G401 (cell line): ENCODE measurements around the gene HOXB9. TPM values are rescaled to one million over a fixed set of nuclear protein-coding genes. Genes with fewer than 3 reads are reported as not detected.

Experiments used
- DNase-seq: peaks from one replicate; pipeline ENCODE4 v3.0.0-alpha.2; 2015; ENCODE audit warnings: low spot score
- in situ Hi-C: cut with HindIII; loops from 2 replicates; pipeline ENCODE4 v1.10.0; 2016; ENCODE audit warnings: low sequenced_read_pairs, mixed read lengths
- total RNA-seq: library from RNA; depleted of rRNA; stranded (reverse); fragments of >200 nt; shearing (Covaris generic); gene quantifications from 2 replicates; pipeline ENCODE4 v1.2.3, GENCODE V29; 2014

HOXB9 gene
- total RNA-seq, 1 experiment from 2014 or later: 4.1 TPM

DNA sequence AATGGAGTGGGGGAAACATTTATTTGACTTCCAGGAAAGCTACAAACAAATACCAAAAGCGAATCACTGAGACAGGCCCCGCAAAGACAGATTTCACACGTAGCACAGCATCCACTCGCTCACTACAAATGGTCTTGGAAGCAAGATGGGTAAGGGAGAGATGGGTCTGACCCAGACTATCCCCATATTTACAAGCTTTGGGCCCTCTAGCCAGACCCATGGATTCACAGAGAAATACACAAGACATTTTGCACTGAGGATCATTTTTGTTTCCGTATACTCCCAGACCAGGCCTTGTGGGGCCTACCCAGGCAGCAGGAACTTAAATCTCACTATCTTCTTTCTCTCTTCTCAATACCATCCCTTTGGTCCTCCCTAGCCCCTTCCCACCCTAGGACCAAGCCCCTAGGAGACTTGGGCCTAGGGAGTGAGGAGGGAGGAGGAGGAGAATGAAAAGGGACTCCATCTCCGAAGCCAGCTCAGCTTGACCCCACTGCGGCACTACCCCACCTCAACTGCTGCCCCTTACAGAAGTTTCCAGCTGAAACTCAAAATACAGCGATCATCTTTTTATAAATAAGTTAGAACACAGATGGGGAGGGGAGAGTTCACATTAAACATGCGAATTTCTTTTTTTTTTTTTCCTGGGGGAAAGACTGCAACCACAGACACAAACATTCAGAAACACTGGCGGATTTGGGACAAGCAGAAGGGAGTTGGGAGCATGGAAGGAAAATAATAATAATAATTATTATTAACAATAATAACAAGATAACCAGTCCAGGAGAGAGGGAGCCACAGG is 34.7 kb downstream of the HOXB9 start:
- no peak for DNase-seq
- in situ Hi-C loops: no loop called here

DNA sequence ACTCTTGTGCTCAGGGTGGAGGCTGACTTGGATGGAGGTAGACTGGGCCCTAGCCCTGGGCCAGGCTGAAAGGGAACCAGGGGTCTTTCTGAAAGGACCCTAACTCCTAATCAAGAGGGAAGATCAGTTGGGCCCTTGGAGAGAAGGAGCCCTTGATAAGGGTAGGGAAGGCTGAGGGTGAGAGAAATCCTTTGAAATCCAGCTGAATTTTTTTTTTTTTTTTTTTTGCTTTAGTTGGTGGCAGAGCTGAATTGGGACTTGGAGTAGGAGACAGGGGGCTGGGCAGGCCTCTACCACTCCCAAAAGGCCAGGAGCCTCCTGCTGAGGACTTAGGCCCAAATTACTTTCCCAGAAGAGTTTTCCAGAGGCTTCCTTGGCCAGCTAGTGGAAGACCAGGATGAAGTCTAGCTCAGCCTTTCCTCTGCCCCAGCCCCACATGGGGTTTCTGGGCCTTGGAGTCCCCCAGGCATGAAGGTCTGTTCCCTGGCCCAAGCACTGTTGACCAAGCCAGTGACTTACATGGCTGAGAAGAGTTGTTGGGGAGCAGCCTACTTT is 35.5 kb downstream of the HOXB9 start:
- DNase-seq: no peak
- in situ Hi-C loops: no loop called here

GRCh38 chr17:48589831-48590606 is 36.1 kb downstream of the HOXB9 start, which contains the start of gene HOXB3:
Gene HOXB3 (minus strand): TSS chr17:48590241. CDS start chr17:48552474, 37,767 bp downstream.
- no peak for DNase-seq
- in situ Hi-C loops: no loop called here

DNA sequence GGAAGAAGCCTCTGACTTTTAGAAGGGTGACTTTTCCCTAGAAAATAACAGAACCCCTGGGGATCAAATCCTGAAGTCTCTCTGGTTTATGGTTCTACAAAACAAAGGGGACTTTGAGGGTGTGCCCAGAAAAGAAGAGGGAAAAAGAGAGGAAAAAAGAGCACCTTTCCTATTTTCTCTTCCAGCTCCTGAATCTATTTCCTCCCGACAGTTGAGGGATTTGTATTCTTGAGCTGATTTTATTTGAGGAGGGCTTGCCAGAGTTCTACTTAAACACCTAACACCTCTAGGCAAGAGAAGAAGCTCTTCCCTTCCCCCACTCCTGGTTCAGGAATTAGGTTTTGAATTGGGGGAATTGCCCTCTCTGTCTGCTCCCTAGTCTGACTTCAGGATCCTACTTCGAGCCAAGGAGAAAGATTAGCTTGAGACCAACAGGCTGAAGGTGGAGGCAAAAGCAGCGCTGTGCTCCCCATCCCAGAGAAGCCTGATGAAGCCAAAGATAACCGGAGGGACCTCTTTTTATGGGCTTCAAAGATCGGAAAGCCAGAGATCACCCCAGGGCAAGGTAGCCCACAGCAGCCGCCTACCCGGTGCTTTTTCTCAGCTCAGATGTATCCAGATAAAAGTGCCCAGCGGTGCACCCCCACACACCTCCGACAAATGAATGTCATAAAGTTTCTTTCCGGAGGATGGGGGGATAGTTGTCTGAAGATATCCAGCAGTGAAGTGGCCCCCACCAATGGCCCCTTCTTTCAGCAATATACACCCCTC is 36.9 kb downstream of the HOXB9 start:
- in situ Hi-C loops: no loop called here

GRCh38 chr17:48588528-48588927 is 37.6 kb downstream of the HOXB9 start:
- no peak for DNase-seq
- in situ Hi-C loops: no loop called here

More for the DNA sequence above, 36.9 kb downstream of the HOXB9 start:
- DNase-seq: no peak

DNA sequence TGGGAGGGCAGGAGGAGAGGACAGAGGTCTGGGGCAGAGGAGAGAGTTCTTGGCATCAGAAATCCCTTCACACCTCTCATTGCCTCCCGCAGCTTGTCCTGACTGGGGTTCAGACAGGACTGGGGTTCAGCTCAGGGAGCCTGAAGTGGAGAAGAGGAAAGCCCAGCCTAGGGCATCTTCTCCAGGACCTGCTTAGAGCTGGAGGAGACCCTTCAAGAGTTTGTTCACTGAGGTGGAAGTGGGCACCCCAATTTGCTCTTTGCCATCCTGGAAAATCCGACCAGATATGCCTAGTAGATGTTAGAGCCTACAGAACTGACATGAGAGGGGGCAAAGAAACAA is 38.1 kb downstream of the HOXB9 start:
- no peak for DNase-seq
- in situ Hi-C loops: no loop called here

- in situ Hi-C loops: no loop called here
- DNase-seq: no peak
Measured at GRCh38 chr17:48587276-48588073, 38.7 kb downstream of the HOXB9 start.

- in situ Hi-C loops: no loop called here
- DNase-seq: no peak
Measured at GRCh38 chr17:48586355-48587258, 39.6 kb downstream of the HOXB9 start.

GRCh38 chr17:48584223-48584741 is 41.9 kb downstream of the HOXB9 start:
- in situ Hi-C loops: no loop called here
- DNase-seq: no peak

- in situ Hi-C loops: no loop called here
- DNase-seq: no peak
Measured at GRCh38 chr17:48583708-48584222, 42.4 kb downstream of the HOXB9 start.

- in situ Hi-C loops: no loop called here
- DNase-seq: no peak
Measured at GRCh38 chr17:48582750-48583069, 43.4 kb downstream of the HOXB9 start.

DNA sequence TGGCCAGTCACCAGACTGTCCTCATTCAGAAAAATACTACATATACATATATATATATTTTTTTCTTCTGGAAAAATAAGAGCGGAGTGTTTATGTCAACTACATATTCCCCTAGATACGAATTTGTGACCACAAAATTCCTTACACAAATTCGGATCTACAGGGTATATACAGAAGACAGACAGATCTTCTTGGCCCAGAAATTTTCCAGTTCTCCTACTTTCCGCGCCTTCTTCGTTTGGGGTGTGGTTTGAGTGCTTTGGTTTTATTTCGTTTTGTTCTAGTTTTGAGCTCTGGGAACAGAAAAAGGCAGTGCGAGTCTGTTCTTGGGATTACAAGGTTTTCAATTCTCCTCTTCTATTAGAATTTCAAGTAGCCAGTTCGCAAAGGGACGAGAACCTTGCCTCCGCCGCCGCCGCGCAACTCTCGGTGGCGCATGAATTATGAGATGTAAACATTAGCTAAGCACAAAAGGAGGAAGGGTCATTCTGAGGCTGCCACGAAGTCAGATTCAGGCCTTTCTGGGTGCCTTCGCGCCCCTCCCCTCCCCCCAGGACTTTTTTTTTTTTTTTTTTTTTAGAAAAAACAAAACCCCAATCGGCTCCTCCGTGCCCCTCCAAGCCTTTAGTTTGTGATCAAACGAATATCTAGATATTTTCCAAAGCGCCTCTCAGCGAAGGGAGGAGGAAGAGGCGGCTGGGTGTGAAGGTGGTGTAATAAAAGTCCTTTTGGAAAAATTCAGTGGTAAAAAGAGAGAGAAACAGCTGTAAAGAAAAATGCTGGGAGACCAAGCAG is 46.2 kb downstream of the HOXB9 start:
- in situ Hi-C loops: no loop called here
- DNase-seq: no peak

GRCh38 chr17:48579471-48579759 is 46.7 kb downstream of the HOXB9 start:
- no peak for DNase-seq
- in situ Hi-C loops: no loop called here

DNA sequence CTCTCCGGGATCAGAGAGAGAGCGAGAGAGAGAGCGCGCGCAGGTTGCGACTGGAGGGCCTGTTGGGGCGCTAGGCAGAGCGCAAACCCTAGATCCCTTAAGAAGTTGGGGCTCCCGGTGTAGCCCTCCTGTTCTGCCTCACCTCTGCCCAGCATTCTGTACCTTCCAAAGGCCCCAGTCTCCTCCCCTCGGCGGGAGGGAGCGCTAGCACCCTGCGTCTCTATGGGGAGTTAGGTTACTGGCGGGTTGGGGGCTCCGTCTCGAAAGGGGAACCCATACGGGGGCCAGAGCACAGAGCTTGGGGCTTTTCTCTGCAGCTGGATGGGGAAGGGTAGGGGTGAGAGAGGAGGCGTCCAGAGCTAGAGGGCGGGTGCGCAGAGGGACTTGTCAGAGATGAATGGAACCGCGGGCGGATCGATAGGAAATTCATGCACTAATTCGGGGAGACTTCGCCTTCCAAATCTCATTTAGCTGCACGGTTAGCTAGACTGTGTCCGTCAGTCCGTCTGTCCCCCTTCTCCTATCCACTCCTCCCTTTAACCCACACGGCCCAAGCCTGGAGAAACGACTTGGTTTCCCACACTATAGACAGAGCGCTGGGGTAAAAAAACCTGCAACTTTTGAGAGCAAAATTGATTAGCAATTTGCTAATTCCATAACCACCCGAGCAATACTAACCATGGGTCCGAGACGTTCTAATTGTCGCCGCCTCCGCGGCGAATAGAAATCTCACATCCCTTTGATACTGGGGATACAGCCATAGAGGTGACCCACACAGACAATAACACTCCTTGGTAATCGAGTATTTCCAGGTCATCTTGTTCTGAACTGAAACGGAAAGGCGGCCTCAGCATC is 47.3 kb downstream of the HOXB9 start:
- in situ Hi-C loops: no loop called here
- no peak for DNase-seq

GRCh38 chr17:48577946-48578615 is 48.1 kb downstream of the HOXB9 start, which contains the start of gene HOXB4:
Gene HOXB4 (minus strand): TSS chr17:48578350. CDS start chr17:48578319, 31 bp downstream.
- no peak for DNase-seq
- in situ Hi-C loops: no loop called here
